Stimulated activated CD8-positive, alpha-beta memory T cell treated with anti-CD3 and anti-CD28 coated beads, Interleukin-7, amount 100 ng/mL, for 24 hours (primary cell): ENCODE results near the gene PDPN.
"Not testable (repeated sequence)": the region's sequence is repeated elsewhere in the genome, so short reads cannot be mapped to it uniquely, and the experiment has no call there.

Source experiments
- DNase-seq: peaks from one replicate; pipeline ENCODE4 v3.0.0-alpha.2; 2020; ENCODE audit warnings: low read depth

Gene PDPN

GRCh38 chr1:13583595-13583965, at the start of gene PDPN:
Gene PDPN (plus strand): TSS chr1:13583832. CDS start chr1:13584034, 202 bp downstream.
- no peak for DNase-seq

GRCh38 chr1:13535227-13535626, 48.4 kb upstream of the PDPN start:
- DNase-seq, result no peak

- DNase-seq, result no peak
These were observed 47.1 kb upstream of the PDPN start for GRCh38 chr1:13536571-13536970.

- no peak for DNase-seq
These were observed 44.8 kb upstream of the PDPN start for GRCh38 chr1:13538832-13539231.

- no peak for DNase-seq
These were observed 43.9 kb upstream of the PDPN start for GRCh38 chr1:13539683-13540082.

- no peak for DNase-seq
These were observed 42.8 kb upstream of the PDPN start for GRCh38 chr1:13540866-13541265.

- no peak for DNase-seq
These were observed 42.0 kb upstream of the PDPN start for GRCh38 chr1:13541435-13542215.

- no peak for DNase-seq
These were observed 40.0 kb upstream of the PDPN start for GRCh38 chr1:13543451-13544220.

GRCh38 chr1:13544221-13544556, 39.4 kb upstream of the PDPN start:
- no peak for DNase-seq

GRCh38 chr1:13546791-13547190, 36.8 kb upstream of the PDPN start:
- no peak for DNase-seq

GRCh38 chr1:13548281-13548680, 35.4 kb upstream of the PDPN start:
- DNase-seq, result no peak

- no peak for DNase-seq
These were observed 34.6 kb upstream of the PDPN start for GRCh38 chr1:13549021-13549420.

- DNase-seq, result no peak
These were observed 34.1 kb upstream of the PDPN start for GRCh38 chr1:13549521-13549920.

GRCh38 chr1:13550663-13551062, 33.0 kb upstream of the PDPN start:
- no peak for DNase-seq

GRCh38 chr1:13554798-13555197, 28.8 kb upstream of the PDPN start:
- DNase-seq, result no peak

- no peak for DNase-seq
These were observed 27.3 kb upstream of the PDPN start for GRCh38 chr1:13556224-13556764.

GRCh38 chr1:13560541-13560940, 23.1 kb upstream of the PDPN start:
- DNase-seq, result no peak

GRCh38 chr1:13562981-13563380, 20.7 kb upstream of the PDPN start:
- DNase-seq, result not testable (repeated sequence)

GRCh38 chr1:13564073-13564472, 19.6 kb upstream of the PDPN start:
- no peak for DNase-seq

GRCh38 chr1:13570435-13570834, 13.2 kb upstream of the PDPN start:
- DNase-seq, result not testable (repeated sequence)

GRCh38 chr1:13570924-13571323, 12.7 kb upstream of the PDPN start:
- no peak for DNase-seq

- DNase-seq, result no peak
These were observed 10.0 kb upstream of the PDPN start for GRCh38 chr1:13573586-13573985.

- no peak for DNase-seq
These were observed 6.7 kb upstream of the PDPN start for GRCh38 chr1:13576926-13577325.
